GM12878 (cell line): ENCODE data around the gene TMEM163.

Source experiments
- CTCF ChIP-seq, 3 experiments: IDR thresholded peaks in 2 of 3; conservative IDR thresholded peaks in 1 of 3; 2 replicates each; pipeline ENCODE4 v1.5.1; 2011; ENCODE audit warnings: low read depth in 3 of 3, low read length in 3 of 3, mild to moderate bottlenecking in 3 of 3, control low read depth in 2 of 3, moderate library complexity in 2 of 3, inconsistent platforms in 1 of 3, mixed read lengths in 1 of 3; ENCODE audit not compliant: control insufficient read depth in 2 of 3, insufficient read depth in 1 of 3; ENCODE audit errors: extremely low read depth in 1 of 3
- ELK1 ChIP-seq: IDR thresholded peaks from 2 replicates; pipeline ENCODE4 v1.6.1; 2012; ENCODE audit warnings: low read depth, low read length, improper control_type of control experiment
- EP300 ChIP-seq, 2 experiments: fragments of 150-350 bp in 1 of 2; IDR thresholded peaks; 2 replicates each; pipeline ENCODE4 v1.6.1; 2011 to 2012; ENCODE audit warnings: low read depth in 2 of 2, low read length in 2 of 2, borderline replicate concordance in 1 of 2, improper control_type of control experiment in 1 of 2, inconsistent platforms in 1 of 2; ENCODE audit not compliant: control insufficient read depth in 1 of 2
- KAT2A ChIP-seq: conservative IDR thresholded peaks from 2 replicates; pipeline ENCODE4 v1.6.1; 2011; ENCODE audit warnings: low read depth, low read length; ENCODE audit not compliant: control insufficient read depth
- KDM1A ChIP-seq: fragments of 200-600 bp; sonication (generic); IDR thresholded peaks from 2 replicates; pipeline ENCODE4 v1.6.1; 2016; ENCODE audit warnings: borderline replicate concordance
- POLR2A ChIP-seq: IDR thresholded peaks from 2 replicates; pipeline ENCODE4 v1.6.1; 2011; ENCODE audit warnings: low read depth, mild to moderate bottlenecking, low read length
- POLR2AphosphoS5 ChIP-seq: IDR thresholded peaks from 2 replicates; pipeline ENCODE4 v1.6.1; 2011; ENCODE audit warnings: mild to moderate bottlenecking, low read length, inconsistent platforms
- RAD21 ChIP-seq: IDR thresholded peaks from 2 replicates; pipeline ENCODE4 v1.6.1; 2011; ENCODE audit warnings: mild to moderate bottlenecking, low read depth, low read length, moderate library complexity; ENCODE audit not compliant: insufficient read depth
- SMC3 ChIP-seq: IDR thresholded peaks from 2 replicates; pipeline ENCODE4 v1.6.1; 2011; ENCODE audit warnings: low read length, improper control_type of control experiment, borderline replicate concordance
- ZNF274 ChIP-seq: IDR thresholded peaks from one replicate; pipeline ENCODE4 v1.8.0; 2011; ENCODE audit not compliant: insufficient read length, insufficient read depth

- TF ChIP-seq ELK1 (no peak), POLR2AphosphoS5 (no peak), ZNF274 (no peak), CTCF (IDR thresholded peaks at IDR 0.05 in 2 of 3, conservative IDR thresholded peaks at IDR 0.05 in 1 of 3; ENCODE audit: control insufficient read depth in 2 of 3, extremely low read depth in 1 of 3, insufficient read depth in 1 of 3, low read depth in 3 of 3, low read length in 3 of 3) (no peak), POLR2A (no peak), EP300 (IDR thresholded peaks at IDR 0.05; ENCODE audit: borderline replicate concordance in 1 of 2, control insufficient read depth in 1 of 2, low read depth in 2 of 2, low read length in 2 of 2) (no peak), KDM1A (no peak), SMC3 (no peak), KAT2A (no peak), RAD21 (no peak)
Observed at GRCh38 chr2:134737671-134738070, 18.9 kb upstream of the TMEM163 start.
